ENCODE data around the gene ATP13A5.

The ATP13A5 gene, protein sequence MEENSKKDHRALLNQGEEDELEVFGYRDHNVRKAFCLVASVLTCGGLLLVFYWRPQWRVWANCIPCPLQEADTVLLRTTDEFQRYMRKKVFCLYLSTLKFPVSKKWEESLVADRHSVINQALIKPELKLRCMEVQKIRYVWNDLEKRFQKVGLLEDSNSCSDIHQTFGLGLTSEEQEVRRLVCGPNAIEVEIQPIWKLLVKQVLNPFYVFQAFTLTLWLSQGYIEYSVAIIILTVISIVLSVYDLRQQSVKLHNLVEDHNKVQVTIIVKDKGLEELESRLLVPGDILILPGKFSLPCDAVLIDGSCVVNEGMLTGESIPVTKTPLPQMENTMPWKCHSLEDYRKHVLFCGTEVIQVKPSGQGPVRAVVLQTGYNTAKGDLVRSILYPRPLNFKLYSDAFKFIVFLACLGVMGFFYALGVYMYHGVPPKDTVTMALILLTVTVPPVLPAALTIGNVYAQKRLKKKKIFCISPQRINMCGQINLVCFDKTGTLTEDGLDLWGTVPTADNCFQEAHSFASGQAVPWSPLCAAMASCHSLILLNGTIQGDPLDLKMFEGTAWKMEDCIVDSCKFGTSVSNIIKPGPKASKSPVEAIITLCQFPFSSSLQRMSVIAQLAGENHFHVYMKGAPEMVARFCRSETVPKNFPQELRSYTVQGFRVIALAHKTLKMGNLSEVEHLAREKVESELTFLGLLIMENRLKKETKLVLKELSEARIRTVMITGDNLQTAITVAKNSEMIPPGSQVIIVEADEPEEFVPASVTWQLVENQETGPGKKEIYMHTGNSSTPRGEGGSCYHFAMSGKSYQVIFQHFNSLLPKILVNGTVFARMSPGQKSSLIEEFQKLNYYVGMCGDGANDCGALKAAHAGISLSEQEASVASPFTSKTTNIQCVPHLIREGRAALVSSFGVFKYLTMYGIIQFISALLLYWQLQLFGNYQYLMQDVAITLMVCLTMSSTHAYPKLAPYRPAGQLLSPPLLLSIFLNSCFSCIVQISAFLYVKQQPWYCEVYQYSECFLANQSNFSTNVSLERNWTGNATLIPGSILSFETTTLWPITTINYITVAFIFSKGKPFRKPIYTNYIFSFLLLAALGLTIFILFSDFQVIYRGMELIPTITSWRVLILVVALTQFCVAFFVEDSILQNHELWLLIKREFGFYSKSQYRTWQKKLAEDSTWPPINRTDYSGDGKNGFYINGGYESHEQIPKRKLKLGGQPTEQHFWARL

DNA sequence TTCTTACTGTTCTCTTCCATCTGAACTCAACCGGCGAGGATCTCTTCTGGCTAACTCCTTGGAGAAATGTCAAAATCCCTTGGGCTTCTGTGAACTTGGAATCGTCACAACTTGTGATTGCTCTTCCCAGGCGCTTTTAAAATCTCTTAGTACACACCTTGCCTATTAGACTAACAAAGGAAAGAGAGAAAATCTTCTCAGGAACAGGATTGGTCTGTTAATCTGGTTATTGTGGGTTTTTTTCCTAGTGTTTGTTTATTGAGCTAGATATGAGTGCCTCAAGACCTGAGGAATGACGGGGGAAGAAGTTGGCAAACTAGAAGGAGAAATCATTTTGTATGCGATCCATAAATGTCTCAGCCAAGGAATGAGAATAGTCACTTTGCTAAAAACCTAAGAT is at the start of gene ATP13A5:
Gene ATP13A5, minus strand, starts transcription at position 48 of the 400 bp plus-strand sequence. Its CDS starts 28 bp downstream, at position 20.
- no peak for DNase-seq

DNA sequence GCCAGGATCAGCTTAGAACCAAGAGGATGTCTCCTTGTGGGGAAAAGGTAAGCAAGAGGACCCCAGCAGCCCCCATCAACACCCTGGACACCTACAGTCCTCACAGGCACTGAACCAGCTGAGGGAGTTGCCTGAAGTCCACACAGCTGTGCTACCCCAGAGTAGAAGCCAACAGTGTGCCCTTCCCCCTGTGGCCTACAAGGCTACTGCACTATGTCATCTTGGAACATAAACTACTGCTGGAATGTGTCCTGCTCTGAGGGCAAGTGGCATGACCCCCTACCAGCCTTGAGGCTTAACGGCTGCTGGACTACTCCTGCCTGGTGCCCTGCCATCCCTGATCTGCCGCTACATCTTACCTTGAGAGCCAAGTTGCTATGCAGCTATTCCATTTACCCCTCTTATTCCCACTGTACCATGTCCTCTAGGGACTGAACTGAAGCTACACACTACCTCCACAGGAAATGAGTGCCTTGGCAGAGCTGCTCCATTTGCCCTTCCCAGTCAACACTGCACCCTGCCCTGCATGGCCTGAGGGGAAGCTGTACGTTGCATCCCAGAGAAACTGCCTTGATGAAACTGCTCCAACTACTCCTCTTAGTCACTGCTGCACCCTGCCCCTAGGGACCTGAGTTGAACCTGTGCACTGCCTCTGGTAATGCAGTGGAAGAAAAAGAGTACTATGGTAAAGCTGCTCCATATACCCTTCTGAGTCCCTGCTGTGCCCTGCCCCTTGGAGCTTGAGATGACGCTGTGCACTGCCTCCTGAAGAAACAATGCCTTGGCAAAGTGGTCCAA is 40.2 kb upstream of the ATP13A5 start:
- no peak for DNase-seq

DNA sequence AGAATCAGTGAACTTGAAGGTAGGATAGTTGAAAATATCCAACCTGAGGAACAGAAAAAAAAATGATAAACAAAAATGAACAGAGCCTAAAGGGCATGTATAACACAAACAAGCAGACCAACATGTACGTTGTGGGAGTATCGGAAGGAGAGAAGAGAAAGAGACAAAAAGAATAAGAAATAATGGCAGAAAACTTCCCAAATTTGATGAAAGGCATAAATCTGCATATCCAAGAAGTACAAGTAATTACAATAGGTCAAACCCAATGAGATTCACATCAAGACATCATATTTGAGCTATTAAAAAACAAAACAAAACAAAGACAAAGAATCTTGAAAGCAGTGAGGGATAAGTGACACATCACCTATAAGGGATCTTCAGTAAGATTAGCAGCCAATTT is 38.1 kb upstream of the ATP13A5 start:
- DNase-seq, result no peak

DNA sequence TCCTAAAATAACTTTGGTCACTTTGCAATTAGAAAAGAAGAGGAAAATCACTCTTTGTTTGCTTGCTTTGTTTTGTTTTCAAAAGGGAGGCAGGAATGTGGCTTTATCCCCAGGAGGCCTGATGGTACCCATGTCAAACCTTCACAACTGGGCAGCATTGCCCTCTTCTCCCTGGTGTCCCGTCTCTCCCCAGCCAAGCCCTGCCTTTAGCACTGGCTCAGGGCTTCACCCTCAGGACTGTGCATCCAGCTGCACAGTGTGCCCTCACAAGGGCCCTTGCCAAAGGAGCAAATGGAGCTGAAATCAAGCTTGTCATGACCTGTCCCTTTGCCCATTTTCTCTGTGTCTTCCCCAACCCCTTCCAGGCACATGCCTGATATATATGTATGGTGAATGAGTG is 29.1 kb upstream of the ATP13A5 start:
- no peak for DNase-seq

- DNase-seq, result no peak
Measured at GRCh38 chr3:193407112-193407511, 28.6 kb upstream of the ATP13A5 start.

GRCh38 chr3:193403307-193403706 is 24.8 kb upstream of the ATP13A5 start:
- no peak for DNase-seq

DNA sequence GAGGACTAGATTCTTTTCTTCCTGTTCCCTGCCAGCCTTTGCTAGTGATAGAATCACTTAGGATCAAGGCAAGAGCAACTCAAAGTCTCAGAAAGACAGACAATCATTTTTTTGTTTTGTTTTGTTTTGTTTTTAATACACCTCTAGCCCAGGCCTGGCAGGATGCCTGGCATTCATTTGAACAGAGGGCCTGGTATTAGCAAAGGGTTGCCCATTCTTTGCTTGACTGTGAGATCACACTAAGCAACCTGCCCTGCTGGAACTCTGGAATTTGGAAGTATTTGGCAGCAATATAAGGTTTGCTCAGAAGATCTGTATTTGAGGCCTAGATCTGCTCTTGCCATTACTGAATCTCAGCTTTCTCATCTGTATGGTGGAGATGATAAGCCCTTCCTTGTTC is 21.8 kb upstream of the ATP13A5 start:
- DNase-seq, result no peak

DNA sequence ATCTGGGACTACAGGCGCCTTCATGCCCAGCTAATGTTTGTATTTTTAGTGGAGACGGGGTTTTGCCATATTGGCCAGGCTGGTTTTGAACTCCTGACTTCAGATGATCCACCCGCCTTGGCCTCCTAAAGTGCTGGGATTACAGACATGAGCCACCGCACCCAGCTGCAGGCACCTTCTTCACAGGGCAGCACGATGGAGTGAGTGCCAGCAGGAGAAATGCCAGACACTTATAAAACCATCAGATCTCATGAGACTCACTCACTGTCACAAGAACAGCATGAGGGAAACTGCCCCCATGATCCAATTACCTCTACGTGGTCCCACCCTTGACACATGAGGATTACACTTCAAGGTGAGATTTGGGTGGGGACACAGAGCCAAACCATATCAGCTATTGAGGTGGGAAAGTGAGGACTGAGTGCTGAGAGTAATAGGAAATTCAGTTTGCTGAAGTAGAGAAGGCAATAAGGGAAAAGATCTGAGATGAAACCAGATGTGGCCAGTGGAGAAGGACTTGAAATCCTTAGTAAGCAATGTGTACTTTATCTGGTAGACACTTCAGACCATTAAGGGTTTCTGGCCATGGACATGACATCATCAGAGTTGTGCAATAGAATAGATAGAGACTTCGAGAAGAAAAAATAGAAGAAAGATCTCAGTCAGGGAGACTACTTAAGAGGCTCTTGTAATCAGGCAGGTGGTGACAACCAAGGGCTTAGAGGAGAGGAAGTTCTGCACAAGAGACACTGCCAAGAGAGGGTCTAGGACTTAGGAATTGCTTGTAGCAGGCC is 18.1 kb upstream of the ATP13A5 start:
- DNase-seq, result no peak

DNA sequence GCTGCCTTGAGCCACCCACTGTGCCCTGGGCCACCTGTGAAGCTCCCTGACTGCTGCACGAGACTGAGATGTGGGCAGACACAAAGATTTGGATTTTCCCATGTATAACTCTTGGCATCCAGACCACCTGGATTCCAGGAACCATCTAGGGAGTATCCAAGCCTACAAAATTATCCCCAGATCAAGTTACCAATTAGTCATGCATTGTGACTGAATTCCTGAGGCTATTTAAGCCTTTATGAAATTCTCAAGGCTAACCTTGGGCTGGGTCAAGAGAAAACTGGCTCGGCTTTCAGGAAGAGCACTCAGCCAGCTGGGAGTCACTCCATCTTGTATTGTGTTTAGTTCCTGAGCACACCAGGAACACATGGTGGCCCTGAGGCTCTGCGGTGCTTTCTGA is 13.3 kb upstream of the ATP13A5 start:
- DNase-seq, result no peak

DNA sequence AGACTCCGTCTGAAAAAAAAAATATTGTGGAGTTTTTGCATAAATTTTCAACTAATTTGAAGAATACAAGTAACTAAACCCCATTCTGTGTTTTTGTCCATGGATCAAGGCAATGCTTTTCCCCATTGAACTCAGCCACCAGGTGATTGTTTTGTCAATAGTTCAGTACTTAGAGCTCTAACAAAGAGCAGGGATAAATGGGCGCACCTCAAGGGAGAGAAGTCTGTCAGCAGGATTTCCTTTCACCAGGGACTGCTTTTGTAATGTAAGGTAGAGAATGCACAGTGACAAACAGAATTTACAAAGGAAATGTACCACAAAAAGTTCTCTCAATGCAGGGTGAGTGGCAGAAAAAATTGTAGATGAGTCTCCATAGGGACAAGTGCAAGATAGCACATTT is 10.8 kb upstream of the ATP13A5 start:
- DNase-seq, result no peak

- DNase-seq, result no peak
Measured at GRCh38 chr3:193388361-193388760, 9.8 kb upstream of the ATP13A5 start.

- no peak for DNase-seq
Measured at GRCh38 chr3:193387596-193387995, 9.0 kb upstream of the ATP13A5 start.

- no peak for DNase-seq
Measured at GRCh38 chr3:193377591-193377990, 962 bp downstream of the ATP13A5 start.

DNA sequence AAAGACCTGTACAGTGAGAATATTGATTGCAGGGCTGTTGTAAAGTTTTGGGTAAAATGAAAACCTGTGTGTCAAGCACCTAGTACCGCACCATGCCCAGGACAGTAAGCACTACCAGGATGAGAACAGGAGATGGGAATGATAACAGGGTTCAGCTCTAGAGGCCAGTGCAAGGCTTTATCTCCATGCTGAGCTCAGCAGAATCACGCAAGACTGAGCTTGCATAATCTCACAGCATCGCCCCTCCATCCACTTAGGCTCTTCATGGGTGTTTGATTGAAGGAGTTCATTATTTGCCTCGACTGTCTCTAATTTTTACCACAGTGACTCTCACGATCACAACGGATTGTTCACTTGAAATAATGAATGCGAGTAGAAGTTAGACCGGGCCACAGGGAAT is 2.9 kb downstream of the ATP13A5 start:
- DNase-seq, result no peak

DNA sequence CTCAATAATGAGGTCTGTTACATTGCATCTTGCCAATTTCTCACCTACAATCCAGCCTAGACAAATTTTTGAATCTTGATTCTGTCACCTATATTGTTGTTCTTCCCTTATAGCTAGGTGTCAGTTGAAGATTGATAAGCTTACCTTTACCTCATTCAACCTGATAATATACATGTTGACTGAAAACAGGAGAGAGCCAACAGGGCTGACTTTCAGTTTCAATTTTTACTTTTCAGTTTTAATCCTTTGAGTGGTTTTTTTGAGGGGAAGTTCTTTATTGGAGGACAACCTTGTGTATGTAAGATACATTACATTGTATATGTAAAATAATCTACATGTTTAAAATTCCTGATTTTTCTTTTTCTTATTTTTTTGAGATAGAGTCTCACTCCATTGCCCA is 5.8 kb downstream of the ATP13A5 start:
- DNase-seq, result no peak

- no peak for DNase-seq
Measured at GRCh38 chr3:193367868-193368267, 10.7 kb downstream of the ATP13A5 start.

DNA sequence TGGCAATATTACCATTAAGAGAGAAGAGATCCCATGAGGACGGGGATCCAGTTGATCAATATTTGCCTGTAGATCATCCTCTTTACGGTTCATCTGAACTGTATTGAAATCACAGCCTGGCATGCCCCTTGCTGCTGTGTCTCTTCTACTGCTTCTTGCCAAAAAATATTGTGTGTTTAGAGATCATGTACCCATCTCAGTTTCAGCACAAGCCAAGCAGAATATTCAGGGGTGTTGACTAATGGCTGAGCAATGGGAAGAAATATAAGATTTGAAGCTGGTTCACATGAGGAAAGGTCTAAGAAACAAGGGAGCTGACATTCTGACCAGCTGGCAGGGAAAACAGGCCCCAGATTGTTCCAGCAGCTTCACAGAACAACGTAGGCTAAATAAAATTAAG is 21.3 kb downstream of the ATP13A5 start:
- no peak for DNase-seq

DNA sequence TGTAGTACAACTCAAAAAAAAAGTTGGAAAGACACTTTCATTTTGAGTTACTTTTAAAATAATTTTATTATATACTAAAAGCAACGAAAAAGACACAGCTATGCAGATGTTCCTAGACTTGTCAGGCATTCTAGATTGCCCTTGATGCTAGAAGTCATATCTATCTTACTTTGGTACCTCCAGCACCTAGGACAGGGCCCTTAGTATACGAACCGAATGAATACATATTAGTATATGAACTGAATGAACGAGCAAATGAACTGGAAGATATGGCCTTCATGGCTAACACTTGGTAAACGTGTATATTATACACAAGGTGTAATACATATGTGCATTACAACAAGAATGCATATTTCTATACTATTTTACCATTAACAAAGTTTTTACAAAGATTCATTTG is 24.1 kb downstream of the ATP13A5 start:
- DNase-seq, result no peak

- no peak for DNase-seq
Measured at GRCh38 chr3:193350744-193351143, 27.8 kb downstream of the ATP13A5 start.

DNA sequence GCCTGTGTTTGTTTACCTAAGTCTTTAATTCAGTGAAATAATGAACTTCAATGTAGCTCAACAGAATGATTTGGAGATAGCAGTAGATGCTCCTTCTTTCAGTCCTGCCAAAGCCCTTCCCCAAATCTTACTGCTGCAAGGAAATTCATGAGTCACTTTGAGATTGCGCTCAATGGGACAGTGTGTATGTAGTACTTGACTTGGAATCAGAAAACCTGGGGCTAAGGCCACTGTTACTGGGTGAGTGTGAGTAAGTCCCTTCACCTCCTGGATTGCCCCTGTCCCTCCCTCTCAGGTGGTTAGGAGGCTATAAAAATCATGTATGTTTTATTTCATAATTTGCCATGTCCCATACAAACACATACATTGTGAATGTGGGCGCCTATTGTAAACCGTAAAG is 29.9 kb downstream of the ATP13A5 start:
- no peak for DNase-seq

Data from HCEC 1CT (cell line).